GM18873 (cell line): Measurements from ENCODE around the gene ABHD8.
"Not testable (repeated sequence)": the region's sequence is repeated elsewhere in the genome, so short reads cannot be mapped to it uniquely, and the experiment has no call there.

Experiments
- ATAC-seq: cut with Tn5 transposase; IDR thresholded peaks from one replicate; pipeline ENCODE4 v1.9.1; 2021; ENCODE audit warnings: mild to moderate bottlenecking, moderate library complexity, moderate number of reproducible peaks; ENCODE audit not compliant: unreplicated experiment, low FRiP score

ABHD8 gene

DNA sequence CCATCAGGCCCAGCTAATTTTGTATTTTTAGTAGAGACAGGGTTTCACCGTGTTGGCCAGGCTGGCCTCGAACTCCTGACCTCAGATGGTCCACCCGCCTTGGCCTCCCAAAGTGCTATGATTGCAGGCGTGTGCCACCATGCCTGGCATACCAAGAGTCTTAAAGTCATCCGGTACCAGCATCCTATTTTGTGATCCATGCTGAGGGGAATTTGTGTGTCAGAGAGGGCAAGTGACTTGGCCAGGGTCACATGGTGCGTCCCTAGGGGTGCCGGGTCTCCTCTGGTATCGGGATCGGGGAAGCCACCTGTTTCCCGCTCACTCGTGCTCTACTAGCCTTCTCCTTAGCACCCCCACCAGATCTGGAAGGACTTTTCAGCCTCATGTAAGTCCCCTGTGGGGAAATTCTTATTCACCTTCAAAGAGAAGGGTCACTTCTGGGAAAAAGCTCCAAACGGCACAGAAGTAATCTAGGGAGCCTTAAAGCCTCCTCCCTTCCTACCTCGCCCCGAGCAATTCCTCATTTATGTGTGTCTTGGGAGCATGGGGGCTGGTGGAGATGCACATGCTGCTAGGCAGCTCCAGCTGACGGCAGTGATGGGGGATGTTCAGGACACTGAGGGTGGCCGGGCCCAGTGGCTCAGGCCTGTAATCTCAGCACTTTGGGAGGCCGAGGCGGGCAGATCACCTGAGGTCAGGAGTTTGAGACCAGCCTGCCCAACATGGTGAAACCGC is 27.6 kb downstream of the ABHD8 start:
- no peak for ATAC-seq

DNA sequence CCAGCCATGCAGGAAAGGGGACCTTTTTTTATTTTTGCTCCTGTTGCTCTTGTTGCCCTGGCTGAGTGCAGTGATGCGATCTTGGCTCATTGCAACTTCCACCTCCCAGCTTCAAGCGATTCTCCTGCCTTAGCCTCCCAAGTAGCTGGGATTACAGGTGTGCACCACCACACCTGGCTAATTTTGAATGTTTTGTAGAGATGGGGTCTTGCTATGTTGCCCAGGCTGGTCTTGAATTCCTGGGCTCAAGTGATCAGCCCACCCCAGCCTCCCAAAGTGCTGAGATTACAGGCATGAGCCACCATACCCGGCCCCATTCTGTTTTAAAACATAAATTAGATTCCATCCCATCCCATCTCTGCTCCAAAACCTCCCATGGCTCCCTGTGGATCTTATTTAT is 28.3 kb downstream of the ABHD8 start:
- ATAC-seq = not testable (repeated sequence)

DNA sequence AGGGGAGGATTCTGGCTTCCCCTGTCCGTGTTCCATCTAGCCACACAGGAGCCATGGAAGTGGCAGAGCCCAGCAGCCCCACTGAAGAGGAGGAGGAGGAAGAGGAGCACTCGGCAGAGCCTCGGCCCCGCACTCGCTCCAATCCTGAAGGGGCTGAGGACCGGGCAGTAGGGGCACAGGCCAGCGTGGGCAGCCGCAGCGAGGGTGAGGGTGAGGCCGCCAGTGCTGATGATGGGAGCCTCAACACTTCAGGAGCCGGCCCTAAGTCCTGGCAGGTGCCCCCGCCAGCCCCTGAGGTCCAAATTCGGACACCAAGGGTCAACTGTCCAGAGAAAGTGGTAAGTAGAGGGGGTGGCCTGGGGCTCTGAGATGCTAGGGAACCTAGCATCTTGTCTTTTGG is 34.5 kb downstream of the ABHD8 start:
- no peak for ATAC-seq

DNA sequence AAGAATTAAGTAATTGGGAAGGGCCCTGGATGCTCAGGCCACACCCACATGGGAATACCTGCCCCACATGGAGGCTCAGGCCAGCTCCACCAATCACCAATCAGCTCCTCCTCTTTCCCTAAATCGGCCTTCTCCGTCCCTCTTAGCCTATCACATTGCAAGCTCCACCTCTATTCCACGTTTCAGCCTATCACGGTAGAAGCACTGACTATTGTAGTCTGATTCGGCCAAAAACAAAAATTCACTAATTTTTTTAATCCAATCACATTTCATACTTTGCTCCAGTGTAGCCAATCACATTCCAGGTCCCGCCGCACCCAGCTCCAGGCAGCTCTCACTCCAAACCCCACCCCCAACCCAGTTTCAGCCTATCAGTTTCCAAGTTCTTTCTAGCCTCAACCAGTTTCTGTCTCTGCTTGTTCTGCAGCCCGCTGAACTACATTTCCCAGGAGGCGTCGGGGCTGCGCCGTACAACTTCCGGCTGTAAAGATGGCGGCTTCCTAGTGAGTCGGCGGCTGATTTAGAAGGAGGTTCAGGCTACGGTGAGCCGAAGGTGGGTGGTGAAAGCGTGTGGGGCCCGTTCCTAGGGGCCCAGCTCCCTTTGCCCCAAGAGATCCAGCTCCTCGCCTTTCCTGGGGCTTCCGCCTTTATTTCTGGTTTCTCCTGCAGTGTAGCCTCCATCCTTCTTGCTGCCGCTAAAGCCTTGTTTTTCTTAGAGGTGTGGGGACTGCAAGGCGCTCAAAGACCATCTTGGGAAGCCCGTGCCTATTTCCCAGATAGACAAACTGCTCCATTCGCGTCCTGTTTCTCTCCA is 36.0 kb downstream of the ABHD8 start, which contains the start of gene BABAM1:
Gene BABAM1 (plus strand): TSS at position 469 of the 814 bp plus-strand sequence. CDS start 1,364 bp downstream, outside the sequence.
- peak; percentile 89 for ATAC-seq

DNA sequence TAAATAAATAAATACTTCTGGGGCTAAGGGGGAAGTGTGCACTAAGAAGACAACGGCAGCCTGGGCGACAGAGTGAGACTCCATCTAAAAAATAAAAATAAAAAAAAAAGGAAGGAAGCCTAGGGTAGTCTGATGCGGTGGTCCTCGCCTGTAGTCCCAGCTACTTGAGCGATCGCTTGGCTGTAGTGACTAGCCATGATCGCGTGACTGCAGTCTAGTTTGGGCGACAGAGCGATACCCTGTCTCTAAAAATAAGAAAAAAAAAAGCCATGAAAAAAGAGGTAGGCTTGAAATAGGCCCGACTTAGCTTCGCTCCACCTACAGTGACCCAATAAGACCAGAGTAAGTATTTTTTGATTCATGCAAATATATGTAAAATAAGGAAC is 36.6 kb downstream of the ABHD8 start:
- ATAC-seq = no peak

DNA sequence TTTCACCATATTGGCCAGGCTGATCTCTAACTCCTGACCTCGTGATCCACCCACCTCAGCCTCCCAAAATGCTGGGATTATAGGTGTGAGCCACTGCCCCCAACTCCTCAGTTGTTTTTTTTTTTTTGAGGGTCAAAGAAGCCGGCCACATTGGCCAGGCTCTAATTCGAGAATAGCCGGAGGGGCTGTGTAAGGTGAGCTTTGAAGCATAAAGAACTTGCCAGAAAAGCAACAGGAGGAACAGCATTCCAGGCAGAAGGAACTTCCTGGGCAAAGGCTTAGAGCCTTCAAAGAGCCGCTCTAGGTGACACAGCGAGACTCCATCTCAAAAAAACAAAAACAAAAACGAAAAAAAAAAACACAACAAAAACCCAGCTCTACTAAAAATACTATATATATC is 37.2 kb downstream of the ABHD8 start:
- no peak for ATAC-seq

DNA sequence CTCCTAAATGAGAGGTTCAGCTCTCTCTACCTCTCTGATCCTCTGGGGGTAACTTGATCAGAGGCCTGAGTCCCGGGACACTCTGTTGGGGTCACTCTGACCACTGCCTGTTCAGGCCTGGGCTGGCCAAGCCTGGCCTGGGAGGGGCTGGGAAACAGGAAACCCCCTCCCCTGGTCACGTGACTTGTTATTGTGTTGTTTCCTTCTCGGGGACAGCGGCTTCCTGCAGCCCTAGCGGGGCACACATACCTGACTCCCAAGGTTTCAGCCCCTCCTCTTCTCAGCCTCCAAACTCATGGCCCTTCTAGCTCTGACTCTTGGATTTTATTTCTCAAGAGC is 38.6 kb downstream of the ABHD8 start, which contains the start of gene USHBP1:
Gene USHBP1 (minus strand): TSS at position 105 of the 339 bp plus-strand sequence. CDS start 446 bp downstream, outside the sequence.
- no peak for ATAC-seq

DNA sequence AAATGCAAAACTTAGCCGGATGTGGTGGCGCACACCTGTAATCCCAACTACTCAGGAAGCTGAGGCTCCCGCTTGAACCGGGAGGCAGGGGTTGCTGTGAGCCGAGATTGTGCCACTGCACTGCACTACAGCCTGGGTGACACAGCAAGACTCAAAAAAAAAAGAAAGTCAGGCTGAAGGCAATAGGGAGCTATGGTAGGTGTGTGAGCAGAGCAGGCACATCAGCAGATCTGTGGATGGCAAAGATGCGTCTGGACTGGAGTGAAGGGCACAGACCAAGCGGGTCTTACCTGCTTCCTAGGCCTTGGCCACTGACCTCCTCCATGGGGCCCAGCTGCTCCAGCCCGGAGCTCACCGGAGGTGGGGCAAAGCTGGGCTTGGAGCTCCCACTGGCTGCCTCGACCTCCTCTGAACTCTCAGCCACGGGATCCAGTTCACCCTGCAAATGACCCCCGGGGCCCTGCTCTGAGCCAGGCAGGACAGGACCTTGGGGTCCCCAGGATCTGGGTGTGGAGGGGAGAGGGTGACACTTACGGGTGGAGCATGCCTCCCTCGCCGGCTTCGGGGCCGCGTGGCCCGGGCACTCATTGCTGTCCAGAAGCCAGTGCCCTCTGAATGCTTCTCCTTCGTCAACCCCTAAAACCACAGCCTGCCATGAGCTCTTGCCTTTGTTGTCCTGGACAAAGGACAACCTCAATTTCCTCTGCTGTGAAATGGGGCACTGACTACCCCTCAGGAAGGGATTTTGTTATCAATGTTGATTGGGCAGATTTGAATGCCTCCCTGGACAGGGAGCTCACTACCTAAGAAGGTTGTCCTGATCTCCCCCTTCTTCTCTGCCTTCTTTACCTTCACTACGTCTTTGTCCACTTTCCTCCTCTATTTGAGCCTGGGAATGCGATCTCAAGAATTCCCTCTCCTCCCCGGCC is 39.2 kb downstream of the ABHD8 start:
- ATAC-seq = no peak

DNA sequence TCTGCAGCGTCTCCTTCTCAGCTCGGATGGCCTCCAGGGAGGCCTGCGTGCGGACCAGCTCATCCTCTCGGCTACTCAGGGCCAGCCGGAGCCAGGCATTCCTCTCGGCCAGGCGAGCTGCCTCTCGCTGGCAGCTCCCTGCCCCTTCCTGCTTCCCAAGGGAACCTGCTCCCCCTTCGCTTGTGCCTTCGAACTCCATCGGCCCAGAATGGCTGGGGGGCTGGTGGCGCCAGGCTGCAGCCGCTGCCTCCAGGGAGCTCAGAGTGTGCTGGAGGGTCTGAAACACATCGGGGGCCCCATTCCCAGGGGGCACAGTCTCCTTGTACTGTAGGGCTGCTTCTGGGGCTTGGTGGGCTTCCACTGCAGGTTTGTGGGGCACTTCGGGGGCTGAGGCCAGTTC is 40.7 kb downstream of the ABHD8 start:
- no peak for ATAC-seq

DNA sequence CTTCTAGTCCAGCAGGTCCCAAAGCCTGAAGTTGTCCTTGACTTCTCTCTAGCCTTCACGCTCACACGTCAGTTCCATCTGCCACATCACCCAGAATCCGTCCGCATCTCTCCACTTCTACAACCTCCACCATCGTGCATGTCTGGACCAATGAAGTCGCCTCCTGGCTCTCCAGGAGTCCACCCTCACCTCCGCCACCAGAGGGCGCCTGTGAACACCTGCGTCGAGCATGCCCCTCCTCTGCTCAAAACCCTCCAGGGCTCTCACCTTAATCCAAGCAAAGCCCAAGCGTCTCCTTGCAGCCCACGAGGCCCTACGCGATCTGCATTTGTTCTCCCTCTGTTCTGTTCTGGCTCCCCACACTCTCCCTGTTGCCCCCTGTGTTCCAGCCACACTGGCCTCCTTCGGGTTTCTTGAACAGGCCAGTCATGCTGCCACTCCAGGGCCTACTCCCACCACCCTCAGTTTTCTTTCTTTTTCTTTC is 42.3 kb downstream of the ABHD8 start:
- ATAC-seq = no peak

DNA sequence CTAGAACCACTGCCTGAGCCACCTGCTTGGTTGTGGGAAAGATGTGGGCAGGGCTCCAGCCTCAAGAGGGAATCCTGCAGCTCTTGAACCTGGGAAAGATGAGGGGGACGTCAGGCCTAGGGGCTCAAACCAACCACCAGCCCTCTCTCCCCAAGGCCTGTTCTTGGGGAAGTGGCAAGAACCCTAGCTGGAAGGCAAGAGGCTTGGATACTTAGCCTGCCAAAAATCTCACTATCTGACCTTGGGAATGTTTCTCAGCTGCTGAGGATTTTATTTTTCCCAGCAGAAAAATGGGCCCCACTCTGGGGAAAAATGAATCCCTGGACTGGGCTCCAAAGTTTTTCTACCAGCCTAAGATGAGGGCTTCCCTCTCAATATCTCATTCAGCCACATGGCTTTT is 43.3 kb downstream of the ABHD8 start:
- no peak for ATAC-seq

DNA sequence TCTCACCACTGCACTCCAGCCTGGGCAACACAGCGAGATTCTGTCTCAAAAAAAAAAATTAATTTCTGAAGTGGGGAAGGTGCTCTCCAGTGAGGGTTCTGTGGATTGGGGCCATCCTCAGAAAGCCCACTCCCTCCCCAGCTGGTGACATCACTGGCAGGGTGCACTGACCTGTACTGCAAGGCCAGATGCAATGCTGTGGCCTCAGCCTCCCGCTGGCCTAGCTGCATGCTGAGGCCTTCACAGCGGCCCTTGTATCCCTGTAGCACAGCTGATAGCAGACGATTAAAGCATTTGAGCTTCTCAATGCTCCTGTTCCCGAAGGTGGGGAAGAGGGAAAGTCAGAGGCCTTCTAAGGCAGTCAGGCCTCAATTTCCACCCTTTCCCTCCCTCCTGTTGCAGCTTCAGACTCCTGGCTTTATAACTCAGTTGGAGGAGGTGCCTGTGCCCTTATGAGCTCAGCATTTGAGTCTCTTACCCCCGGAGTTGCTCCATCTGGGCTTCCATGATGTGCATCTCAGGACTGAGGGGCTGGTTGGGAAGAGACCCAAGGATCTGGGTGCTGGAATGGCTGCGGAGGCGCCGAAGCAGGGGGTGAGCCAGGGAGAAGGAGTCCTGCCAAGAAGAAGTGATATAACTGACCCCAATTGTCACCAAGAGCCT is 44.0 kb downstream of the ABHD8 start:
- no peak for ATAC-seq

DNA sequence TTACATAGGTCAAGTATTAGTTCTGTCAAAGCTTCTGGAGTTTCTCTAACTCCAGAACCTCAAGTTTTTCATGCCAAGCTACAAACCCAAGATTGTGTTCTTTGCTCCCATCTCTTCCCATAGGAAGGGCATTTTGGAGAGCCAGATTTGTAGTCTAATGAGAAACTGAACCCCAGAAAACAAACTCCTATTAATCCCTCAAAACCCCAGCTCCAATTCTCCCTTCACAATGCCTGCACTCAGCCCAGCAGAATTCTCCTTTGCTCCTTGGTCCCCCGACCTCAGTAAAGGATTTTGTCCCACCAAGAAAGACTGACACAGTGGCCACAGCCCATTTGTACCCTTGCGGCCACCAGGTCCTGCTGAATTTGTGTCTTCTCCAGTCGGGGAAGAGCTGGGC is 47.1 kb downstream of the ABHD8 start:
- ATAC-seq = no peak

DNA sequence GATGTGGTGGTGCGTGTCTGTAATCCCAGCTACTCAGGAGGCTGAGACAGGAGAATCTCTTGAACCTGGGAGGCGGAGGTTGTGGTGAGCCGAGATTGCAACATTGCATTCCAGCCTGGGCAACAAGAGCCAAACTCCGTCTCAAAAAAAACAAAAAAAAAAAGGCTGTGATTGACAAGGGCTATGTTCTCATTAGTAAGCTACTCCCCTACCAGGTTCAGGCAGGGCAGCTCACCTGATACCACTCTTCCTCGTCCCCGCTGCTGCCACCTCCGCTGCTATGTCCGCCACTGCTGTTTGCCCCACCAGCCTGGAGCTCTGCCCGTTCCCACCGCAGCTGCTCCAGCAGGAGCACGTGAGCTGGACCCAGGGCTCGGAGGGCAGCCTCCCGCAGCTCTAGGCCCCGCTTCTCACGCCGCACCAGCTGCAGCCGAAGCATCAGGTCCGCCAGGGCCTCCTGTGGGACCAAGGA is 48.0 kb downstream of the ABHD8 start:
- no peak for ATAC-seq

DNA sequence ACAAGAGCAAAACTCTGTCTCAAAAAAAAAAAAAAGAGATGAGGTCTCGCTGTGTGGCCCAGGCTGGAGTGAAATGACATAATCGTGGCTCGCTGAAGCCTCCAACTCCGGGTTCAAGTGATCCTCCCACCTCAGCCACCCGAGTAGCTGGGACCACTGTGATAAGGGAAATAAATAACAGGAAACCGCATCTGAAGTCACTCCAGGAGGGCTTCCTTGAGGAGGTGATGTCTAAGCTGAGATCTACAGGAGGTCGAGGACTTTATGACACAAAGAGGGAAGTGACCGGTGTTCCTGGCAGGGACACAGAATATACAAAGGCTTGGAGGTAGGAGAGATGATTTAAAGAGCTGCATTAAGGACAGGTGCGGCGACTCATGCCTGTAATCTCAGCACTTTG is 48.6 kb downstream of the ABHD8 start:
- ATAC-seq = no peak

DNA sequence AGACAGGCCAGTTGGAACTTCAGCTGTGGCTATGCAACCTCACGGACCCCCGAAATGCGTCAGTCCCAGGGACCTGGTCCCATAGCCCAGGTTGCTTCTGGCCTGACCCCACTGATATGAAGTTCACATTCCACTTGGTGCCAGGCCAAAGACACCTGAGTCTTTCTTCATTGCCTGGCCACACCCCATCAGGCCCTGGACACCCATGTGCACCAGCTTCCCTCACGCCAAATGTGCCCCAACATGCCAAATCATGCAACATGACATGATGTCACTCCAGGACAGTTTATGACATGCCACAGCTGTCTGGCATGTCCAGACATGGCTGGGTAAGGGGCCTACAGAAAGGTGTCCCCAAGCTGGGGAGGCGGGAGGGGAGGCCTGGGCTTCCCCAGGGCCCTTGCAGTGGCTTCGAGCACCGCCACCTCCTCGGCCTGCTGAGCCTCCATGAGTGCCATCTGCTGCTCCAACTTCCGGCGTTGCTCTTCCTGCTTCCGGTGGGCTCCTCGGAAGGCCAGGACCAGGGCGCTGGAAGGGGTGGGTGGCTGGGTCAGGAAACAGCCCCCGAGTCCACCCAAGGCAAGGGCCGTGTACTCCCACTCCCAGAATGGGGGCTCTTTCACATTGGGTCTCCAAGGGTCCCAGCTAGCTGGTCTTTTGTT is 53.2 kb downstream of the ABHD8 start:
- ATAC-seq = no peak

DNA sequence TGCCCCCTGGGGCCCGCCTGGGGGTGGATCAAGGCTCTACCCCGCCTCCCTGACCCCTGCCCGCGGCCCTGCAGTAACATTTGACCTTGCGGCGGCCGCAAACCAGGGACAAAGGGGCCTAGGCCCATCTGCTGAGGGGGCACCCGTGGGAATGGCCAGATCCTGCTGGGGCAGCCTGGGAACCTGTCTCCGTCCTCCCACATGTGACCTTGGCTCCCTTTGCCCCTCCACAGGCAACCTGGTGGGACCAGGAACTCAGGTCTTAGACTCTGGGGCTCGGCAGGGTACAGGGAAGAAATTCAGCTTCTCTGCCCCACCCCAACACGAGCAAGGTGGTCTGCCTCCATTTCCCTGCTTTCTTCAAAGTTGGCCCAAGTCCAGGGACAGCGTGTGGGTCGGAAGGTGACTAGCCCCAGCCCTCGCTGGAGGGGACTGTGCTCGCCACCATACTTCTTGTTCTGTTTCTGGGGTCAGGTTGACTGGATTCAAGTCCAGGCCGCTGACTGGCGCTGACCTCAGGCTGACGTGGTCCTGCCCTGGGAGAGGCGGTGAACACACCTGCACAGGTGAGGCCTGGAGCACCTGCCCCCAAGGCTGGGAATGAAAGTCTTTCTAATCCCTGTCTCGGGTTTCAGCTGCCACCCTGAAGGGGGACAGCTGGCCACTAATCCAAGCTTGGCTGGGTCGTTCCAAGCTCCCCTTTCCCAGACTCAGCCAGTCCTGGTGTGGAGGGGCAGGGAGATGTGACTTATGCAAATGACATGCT is 55.0 kb downstream of the ABHD8 start:
- no peak for ATAC-seq

DNA sequence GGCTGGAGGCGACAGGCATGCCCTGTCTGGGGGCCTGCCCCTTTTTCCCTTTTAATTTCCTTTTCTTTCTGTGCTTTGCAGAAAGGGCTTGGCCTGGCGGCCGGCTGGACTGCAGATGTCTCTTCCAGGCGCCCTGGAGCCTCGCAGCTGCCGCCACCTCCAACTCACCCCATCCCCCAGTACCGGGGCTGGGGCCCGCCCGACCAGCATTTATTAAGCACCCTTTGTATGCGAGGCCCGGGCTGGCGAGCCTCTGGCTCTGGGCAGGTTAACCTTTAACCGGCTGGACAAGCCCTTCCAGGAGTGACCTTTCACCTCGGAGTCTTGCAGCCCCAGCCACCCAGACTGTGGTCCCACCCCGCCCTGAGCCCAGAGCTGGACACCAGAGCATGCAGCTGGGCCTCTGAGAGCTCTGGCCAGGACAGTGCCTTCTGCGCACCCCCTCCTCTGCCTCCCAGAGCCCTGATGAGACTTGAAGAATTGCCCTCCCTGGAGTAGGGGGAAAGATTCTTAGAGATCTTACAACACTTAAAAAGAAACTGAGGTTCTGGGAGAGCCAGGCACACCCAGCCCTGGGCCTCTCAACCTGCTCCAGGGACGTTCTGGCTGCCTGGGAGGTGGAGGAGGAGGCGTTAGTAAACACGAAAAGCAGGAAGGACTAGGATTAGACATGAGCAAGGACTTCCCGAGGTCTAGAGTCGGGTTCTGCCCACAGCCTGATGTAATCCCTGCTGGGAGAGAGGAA is 56.4 kb downstream of the ABHD8 start:
- ATAC-seq = no peak
